Hematopoietic multipotent progenitor cell treated with erythropoietin and hydrocortisone succinate and interleukin-3 and kit ligand, for 6 days (in vitro differentiated cells): ENCODE data around the gene TSKU.
"Not testable (repeated sequence)": the region's sequence is repeated elsewhere in the genome, so short reads cannot be mapped to it uniquely, and the experiment has no call there.

Source experiments
- DNase-seq: peaks from one replicate; pipeline ENCODE4 v3.0.0-alpha.2; 2015

TSKU gene

GRCh38 chr11:76803023-76803422 lies 19.9 kb downstream of the TSKU start:
- DNase-seq: no peak

- DNase-seq: no peak
Observed at GRCh38 chr11:76803811-76804600, 20.9 kb downstream of the TSKU start.

- DNase-seq: no peak
Observed at GRCh38 chr11:76805206-76805913, 22.2 kb downstream of the TSKU start.

- DNase-seq: no peak
Observed at GRCh38 chr11:76806131-76806530, 23.0 kb downstream of the TSKU start.

- no peak for DNase-seq
Observed at GRCh38 chr11:76806608-76807205, 23.6 kb downstream of the TSKU start.

- peak; percentile 94 for DNase-seq
Observed at GRCh38 chr11:76807206-76807875, 24.2 kb downstream of the TSKU start.

- no peak for DNase-seq
Observed at GRCh38 chr11:76808171-76808570, 25.0 kb downstream of the TSKU start.

- DNase-seq: no peak
Observed at GRCh38 chr11:76808996-76809395, 25.8 kb downstream of the TSKU start.

GRCh38 chr11:76810151-76810853 lies 27.1 kb downstream of the TSKU start:
- DNase-seq: peak; percentile 82

- DNase-seq: no peak
Observed at GRCh38 chr11:76811259-76811658, 28.1 kb downstream of the TSKU start.

GRCh38 chr11:76814414-76814813 lies 31.3 kb downstream of the TSKU start:
- no peak for DNase-seq

- DNase-seq: not testable (repeated sequence)
Observed at GRCh38 chr11:76815678-76816077, 32.5 kb downstream of the TSKU start.

GRCh38 chr11:76820184-76820566 lies 37.0 kb downstream of the TSKU start:
- DNase-seq: no peak

- not testable (repeated sequence) for DNase-seq
Observed at GRCh38 chr11:76821396-76821795, 38.2 kb downstream of the TSKU start.

GRCh38 chr11:76822406-76822805 lies 39.2 kb downstream of the TSKU start:
- no peak for DNase-seq

- no peak for DNase-seq
Observed at GRCh38 chr11:76823481-76824028, 40.4 kb downstream of the TSKU start.

GRCh38 chr11:76824083-76824939 lies 41.2 kb downstream of the TSKU start:
- peak; percentile 61 for DNase-seq

- no peak for DNase-seq
Observed at GRCh38 chr11:76824980-76825725, 42.0 kb downstream of the TSKU start.

- peak; percentile 43 for DNase-seq
Observed at GRCh38 chr11:76825726-76826396, 42.7 kb downstream of the TSKU start.

GRCh38 chr11:76826508-76826907 lies 43.4 kb downstream of the TSKU start:
- DNase-seq: not testable (repeated sequence)
